DMS79 treated with DMSO at 0.1 percent for 48 hours (cell line): ENCODE data around the gene TLE2.

Source experiments
- DNase-seq: peaks from one replicate; lab custom pipeline; 2025; lab: John Stamatoyannopoulos, UW

TLE2 gene

DNA sequence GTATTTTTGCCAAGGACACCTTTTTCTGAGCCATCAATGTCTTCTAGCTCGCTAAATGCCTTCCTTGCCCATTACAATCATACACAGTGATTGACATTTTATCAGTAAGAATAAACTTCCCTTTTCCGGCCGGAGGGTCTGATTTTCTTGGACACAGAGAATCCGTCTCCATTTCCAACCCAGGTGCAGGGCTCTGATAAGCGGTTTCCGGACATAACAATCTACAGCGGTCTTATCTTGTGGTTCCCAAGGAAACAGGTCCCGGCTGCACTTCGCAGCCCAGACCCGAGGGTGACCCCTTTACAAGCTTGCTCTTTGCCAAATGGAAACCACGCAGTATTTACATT lies 79.2 kb downstream of the TLE2 start:
- peak; percentile 32 for DNase-seq
